ENCODE data around the gene SBNO2.

GRCh38 chr19:1088416-1089010 is 85.6 kb downstream of the SBNO2 start:
- no peak for TF ChIP-seq POLR2A (IDR thresholded peaks at IDR 0.05)
- TF ChIP-seq, protein P1, sequence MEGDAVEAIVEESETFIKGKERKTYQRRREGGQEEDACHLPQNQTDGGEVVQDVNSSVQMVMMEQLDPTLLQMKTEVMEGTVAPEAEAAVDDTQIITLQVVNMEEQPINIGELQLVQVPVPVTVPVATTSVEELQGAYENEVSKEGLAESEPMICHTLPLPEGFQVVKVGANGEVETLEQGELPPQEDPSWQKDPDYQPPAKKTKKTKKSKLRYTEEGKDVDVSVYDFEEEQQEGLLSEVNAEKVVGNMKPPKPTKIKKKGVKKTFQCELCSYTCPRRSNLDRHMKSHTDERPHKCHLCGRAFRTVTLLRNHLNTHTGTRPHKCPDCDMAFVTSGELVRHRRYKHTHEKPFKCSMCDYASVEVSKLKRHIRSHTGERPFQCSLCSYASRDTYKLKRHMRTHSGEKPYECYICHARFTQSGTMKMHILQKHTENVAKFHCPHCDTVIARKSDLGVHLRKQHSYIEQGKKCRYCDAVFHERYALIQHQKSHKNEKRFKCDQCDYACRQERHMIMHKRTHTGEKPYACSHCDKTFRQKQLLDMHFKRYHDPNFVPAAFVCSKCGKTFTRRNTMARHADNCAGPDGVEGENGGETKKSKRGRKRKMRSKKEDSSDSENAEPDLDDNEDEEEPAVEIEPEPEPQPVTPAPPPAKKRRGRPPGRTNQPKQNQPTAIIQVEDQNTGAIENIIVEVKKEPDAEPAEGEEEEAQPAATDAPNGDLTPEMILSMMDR (IDR thresholded peaks at IDR 0.05): no peak

Measured in right lobe of liver (tissue), 4 donors.